ENCODE results near the gene PPIE.
"Not testable (repeated sequence)": the region's sequence is repeated elsewhere in the genome, so short reads cannot be mapped to it uniquely, and the experiment has no call there.

The PPIE gene

DNA sequence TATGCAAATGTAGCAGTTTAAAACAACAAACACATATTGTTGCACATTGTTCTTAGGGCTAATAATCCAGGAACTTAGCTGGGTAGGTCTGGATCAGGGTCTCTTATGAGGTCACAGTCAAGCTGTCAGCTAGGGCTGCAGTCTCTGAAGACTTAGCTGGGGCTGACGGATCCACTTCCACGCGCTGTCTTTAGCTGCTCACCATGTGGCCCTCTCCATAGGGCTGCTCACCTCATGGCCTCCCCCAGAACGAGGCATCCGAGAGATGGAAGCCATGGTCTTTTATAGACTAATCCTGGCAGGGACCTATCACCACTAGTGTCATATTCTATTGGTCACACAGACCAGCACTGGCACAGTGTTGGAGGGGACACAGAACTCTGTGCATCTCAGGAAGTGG, 41.1 kb downstream of the PPIE start:
- no peak for DNase-seq

DNA sequence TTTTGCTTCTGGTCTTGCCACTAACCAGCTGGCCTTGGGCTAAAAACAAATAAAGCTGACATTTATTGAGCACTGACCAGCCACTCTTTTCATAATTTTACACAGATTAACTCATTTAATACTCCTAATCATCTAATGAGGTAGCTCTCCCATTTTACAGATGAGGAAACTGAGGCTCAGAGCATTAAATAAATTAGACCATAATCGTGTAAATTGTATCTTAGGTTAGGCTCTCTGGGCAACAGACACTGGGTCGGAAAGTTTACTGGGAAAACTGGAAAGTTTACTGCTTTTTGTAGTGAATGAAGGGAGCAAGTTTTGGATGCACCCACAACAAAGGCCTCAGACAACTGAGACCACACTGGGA, 42.6 kb downstream of the PPIE start:
- DNase-seq: no peak

DNA sequence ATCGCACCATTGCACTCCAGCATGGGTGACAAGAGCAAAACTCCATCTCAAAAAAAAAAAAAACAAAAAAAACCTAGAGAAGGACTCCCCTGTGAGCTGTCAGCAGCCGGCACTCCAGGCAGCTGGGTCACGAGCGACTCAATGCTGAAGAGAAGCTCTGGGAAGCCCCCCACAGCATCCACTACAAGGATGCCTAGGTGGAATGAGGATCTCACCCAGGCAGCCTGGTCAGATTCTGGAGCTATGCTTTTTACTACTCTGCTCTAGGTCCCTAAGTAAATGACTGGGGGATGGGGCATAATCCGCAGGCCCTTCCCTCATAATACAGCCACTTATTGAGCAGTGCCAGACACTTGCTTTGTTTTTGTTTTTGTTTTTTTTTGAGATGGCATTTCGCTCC, 43.4 kb downstream of the PPIE start:
- no peak for DNase-seq

DNA sequence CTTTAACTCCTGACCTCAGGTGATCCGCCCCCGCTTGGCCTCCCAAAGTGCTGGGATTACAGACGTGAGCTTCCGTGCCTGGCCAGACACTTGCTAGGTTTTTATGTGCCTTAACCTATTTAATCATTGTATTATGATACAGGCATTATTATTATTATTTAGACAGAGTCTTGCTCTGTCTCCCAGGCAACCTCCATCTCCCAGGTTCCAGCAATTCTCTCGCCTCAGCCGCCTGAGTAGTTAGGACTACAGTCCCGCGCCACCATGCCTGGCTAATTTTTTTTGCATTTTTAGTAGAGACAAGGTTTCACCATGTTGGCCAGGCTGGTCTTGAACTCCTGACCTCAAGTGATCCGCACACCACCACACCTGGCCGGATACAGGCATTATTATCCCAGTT, 44.0 kb downstream of the PPIE start:
- not testable (repeated sequence) for DNase-seq

DNA sequence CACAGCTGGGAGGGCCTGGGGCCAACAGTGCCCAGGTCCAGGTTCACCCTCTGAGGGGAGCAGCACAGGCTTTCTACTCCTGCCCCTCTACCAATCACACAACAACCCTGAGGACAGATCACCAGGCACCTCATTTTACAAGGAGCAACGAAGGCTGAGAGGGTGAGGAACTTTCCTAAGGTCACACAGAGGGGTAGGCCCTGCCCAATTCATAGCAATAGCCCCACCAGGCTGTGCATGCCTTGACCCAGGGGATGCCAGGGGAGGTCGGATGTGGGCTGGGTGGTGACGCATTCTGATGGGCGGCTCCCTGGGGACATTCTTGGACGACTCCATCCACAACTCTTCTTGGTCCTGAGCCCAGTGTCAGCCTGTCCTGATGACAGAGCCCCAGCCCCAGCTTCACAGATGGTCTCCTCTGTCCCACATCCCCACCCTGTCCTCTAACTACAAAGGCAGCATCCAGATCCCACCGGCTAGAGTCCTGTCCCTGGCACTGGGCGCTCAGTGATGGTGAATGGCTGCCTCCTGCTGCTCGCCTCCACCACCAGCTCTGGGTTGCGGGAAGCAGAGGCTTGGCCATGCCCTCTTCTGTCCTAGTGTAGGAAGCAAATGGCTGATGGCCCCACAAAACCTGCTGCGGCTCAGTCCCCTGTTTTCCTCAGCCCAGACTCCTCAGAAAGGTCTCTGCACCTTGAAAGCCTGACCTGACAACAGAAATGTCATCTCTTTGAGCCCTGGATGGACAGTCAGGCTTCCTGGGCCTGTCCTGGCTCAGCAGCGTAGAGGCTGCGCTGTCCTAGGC, 47.8 kb downstream of the PPIE start:
- DNase-seq: not testable (repeated sequence)

DNA sequence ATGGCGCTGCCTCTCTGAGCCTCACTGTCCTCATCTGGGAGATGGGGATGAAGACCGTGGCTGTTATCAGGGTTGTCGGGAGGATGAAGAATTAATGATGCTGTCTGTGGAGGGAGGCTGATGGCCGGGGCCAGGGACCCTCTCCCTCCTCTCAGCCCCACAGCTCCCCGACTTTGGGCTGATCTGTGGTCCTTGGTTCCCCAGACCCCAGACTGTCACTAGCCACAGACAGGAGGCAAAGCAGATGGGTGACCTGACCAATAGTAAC, 48.4 kb downstream of the PPIE start:
- DNase-seq: not testable (repeated sequence)

DNA sequence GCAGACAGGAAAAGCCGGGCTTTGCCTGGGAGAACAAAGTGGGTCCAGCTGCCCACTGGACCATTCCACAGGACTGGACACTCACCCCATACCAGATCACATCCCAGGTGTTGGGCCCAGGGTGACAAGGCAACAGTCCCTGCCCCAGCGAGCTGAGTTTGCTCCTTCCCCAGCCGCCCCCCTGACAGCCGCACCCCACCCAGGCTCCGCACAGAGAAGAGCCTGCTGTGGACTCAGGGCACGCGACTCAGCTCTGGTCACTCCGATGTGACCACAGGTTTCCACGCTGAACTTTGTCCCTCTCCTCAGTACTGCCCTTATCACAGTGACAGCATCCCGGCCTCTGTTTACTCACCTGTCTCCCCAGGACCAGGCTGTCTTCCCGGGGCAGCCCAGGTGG, 48.8 kb downstream of the PPIE start:
- DNase-seq: no peak

DNA sequence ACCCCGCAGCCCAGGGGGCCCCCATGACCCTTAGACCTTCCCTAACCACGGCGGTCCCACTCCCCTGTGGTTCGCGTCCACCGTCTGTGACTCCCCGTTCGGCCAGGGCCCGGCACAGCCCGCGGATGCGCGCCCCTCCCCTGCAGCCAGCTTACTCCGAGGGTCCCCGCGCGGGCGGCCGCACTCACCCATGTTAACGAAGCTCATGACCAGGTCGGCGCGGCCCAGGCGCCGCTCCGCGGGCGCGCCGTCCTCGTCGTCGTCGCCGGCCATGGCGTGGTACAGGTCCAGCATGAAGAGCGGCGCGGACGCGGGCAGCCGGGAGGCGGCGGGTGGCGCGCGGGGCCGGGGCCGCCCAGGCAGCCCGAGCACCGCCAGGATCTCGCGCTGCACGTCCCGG, 49.3 kb downstream of the PPIE start:
- not testable (repeated sequence) for DNase-seq

- peak in 1 of 2 experiments; percentile 29 for DNase-seq
Measured at GRCh38 chr1:39788426-39788757, 49.7 kb downstream of the PPIE start.

GRCh38 chr1:39788758-39789570, 50.3 kb downstream of the PPIE start, which contains the start of gene BMP8B:
BMP8B (minus strand) TSS chr1:39788865; CDS start chr1:39788485, 380 bp downstream.
- DNase-seq: peak; percentile 63 to 68

GRCh38 chr1:39789571-39790110, 51.0 kb downstream of the PPIE start:
- no peak for DNase-seq

DNA sequence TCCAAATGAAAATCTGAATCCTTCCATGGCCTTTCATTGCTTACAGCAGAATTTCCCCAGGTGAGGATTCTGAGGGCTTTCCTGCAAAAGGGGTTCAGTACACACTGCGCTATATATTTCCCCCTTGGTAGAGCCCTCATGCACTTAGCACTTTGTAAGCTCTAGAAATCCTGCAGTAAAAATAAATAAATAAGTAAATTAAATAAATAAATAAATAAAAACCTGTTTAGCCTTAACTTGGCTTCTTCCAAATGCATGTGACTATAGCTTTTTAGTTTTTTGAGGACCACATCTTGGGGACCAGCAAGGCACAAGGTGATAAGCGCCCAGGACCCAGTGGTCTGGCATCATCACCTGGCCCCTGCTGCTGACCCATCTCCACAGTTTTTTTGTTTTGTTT, 53.2 kb downstream of the PPIE start:
- no peak for DNase-seq

DNA sequence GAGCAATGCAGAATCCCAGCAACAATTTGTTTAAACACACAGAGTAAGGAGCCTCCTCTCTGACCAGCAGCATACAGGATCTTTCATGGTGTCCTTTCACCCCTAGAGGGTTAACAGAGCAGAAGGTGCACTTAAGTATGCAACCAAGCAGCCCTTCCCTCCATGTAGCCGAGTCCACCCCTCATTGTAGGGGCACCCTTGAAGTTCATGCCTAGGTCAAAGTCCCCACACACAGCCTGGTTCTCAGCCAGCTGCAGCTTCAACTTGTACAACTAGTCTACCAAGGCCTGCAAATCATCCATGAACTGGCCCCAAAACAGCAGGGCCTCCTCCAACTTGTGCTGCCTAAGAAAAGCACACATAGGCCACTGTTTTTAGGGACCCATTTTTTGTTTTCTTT, 57.0 kb downstream of the PPIE start:
- no peak for DNase-seq

GRCh38 chr1:39798859-39799769, 60.4 kb downstream of the PPIE start:
- DNase-seq: peak; percentile 91 to 92

DNA sequence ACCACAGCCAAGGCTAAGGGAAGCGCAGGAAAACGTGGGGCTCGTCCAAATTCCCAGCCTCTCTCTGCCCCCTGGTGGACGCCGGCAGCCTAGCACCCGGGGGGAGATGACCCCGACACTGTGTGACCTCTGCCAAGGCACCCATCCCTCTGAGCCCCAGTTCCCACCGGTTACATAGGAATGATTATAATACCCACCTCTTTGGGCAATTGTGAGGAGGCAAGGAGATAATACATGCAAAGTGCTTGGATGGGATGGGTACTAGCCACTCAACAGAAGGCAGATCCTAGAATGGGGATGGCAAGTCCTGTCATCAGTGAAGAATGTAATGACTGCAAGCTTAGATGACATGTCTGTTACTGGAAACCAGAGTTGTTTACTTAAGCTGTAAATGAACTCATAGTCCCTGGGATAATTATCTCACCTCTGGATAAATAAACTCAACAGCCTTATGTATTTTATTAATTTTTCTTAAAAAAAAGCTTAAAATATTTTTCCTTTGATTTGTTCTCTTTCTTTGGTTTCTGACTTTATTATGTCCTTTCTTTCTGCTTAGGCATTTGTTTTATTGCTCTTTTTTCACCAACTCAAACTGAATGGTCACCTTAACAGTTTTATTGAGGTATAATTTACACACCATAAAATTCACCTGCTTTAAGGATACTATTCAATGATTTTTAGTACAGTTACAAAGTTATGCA, 61.2 kb downstream of the PPIE start:
- peak; percentile 86 to 87 for DNase-seq

DNA sequence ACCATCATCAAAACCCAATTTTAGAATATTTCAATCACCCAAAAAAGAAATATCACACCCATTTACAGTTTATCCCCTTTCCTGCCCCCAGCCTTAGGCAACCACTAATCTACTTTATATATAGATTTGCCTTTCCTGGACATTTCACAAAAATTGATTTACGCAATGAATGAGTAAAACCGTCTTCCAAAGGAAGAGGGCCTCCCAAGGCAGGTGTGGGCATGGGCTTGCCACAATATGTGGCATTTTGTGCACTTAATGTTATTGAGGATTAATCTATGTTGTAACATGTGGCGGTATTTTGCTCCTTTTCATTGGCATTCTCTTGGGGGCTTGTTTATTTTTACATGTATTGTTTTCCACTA, 61.8 kb downstream of the PPIE start:
- DNase-seq: no peak

DNA sequence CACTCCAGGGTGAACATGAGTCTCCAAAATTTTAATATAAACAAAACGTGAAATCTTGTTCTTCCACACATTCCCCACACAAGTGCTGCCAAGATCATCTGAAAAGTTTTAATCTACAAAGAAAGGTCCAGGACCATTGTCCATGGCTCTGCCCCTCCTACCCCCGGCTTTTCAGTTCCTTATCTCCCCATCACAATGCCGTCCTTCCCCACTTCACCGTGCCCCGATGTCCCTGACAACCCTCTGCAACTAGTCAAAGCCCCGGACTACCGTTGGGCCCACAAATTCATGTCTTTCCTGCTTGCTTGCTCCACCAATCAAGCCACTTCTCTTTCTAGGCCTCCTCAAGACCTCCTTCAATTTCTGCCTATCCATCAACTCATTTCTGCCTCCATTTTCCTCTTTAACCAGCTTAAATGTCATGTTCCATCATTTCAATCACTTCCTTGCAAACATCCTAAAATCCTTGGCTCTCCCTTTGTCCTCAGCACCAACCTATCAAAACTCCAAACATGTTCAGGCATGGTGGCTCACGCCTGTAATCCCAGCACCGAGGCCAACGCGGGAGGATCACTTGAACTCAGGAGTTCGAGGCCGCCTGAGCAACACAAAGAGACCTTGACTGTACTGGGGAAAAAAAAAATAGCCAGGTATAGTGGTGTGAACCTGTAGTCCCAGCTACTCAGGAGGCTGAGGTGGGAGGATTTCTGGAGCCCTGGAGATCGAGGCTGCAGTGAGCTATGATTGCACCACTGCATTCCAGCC, 64.0 kb downstream of the PPIE start:
- no peak for DNase-seq

GRCh38 chr1:39805385-39805784, 66.7 kb downstream of the PPIE start:
- no peak for DNase-seq

DNA sequence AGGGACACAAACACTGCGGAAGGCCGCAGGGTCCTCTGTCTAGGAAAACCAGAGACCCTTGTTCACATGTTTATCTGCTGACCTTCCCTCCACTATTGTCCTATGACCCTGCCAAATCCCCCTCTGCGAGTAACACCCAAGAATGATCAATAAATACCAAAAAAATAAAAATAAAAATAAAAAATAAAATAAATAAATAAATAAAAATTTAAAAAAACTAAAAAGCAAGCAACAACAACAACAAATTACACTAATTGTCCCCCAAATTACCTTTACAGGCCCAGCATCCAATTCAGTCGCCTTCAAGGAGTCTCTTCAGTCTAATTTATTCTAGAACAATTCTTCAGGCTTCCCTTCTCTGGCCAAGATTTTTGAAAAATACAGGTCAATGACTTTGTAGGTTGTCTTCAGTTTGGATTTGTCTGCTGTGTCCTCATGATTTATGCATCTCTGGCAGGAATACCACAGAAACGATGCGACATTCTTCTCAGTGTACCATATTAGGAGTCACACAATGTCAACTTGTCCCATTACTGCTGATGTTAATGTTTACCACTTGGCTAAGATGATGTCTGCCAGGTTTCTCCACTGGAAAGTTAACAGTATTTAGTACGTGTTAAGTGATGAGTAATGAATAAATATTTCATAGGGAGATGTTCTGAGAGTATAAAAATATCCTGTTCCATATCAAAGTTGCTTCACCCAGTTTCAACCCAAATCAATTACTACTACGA, 70.3 kb downstream of the PPIE start:
- DNase-seq: no peak

GRCh38 chr1:39812913-39813312, 74.2 kb downstream of the PPIE start:
- no peak for DNase-seq

All from activated T-cell treated with anti-CD3 and anti-CD28 coated beads, Interleukin-2, amount 50 U/mL, for 48 hours (primary cell).